AG09319 (cell line): Measurements from ENCODE around the gene FAM240B.

Source experiments
- DNase-seq: peaks from one replicate; pipeline ENCODE4 v3.0.0-alpha.2; 2010; ENCODE audit warnings: low read depth; ENCODE audit errors: extremely low read depth
- TF ChIP-seq, protein P1 (sequence below): IDR thresholded peaks from 2 replicates; pipeline ENCODE4 v1.5.1; 2011; ENCODE audit warnings: low read depth, mild to moderate bottlenecking, inconsistent platforms, low read length, moderate library complexity

Gene FAM240B

DNA sequence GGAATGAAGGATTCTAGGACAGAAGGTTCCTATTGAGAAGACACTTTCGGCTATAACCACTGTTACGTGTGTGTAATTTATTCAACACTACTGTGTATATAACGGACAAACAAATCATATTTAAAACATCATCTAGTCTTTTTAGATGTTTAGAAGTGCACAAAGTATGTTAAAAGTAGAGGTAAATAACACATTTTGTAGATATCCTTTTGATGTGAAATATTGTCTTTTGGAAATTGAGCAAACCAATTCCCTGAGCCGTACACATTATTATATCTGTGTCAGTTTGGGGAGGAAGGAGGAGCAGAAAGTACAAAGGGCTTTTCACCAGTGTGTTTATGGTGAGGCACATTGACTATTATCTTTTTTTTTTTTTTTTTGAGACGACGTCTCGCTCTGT lies 60.4 kb downstream of the FAM240B start:
- TF ChIP-seq, protein P1, sequence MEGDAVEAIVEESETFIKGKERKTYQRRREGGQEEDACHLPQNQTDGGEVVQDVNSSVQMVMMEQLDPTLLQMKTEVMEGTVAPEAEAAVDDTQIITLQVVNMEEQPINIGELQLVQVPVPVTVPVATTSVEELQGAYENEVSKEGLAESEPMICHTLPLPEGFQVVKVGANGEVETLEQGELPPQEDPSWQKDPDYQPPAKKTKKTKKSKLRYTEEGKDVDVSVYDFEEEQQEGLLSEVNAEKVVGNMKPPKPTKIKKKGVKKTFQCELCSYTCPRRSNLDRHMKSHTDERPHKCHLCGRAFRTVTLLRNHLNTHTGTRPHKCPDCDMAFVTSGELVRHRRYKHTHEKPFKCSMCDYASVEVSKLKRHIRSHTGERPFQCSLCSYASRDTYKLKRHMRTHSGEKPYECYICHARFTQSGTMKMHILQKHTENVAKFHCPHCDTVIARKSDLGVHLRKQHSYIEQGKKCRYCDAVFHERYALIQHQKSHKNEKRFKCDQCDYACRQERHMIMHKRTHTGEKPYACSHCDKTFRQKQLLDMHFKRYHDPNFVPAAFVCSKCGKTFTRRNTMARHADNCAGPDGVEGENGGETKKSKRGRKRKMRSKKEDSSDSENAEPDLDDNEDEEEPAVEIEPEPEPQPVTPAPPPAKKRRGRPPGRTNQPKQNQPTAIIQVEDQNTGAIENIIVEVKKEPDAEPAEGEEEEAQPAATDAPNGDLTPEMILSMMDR = no peak
- no peak for DNase-seq

DNA sequence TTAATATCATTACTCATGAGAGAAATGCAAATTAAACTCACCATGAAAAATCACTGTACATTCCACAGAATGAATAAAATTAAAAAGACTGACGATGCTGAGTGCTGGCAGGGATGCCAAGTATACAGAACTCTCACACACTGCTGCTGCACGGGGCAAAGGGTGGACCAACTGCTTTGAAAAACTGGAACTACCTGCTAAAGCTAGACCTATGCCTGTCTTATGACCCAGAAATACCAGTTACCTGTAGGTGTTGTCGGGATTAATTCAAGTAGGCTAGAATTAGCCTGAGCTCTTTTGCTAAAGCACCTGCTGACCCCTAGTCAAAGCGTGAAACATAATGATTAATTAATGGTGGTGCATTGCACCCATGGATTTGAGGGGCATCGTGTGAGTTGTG lies 63.0 kb downstream of the FAM240B start:
- TF ChIP-seq, protein P1 = no peak
- DNase-seq = no peak

DNA sequence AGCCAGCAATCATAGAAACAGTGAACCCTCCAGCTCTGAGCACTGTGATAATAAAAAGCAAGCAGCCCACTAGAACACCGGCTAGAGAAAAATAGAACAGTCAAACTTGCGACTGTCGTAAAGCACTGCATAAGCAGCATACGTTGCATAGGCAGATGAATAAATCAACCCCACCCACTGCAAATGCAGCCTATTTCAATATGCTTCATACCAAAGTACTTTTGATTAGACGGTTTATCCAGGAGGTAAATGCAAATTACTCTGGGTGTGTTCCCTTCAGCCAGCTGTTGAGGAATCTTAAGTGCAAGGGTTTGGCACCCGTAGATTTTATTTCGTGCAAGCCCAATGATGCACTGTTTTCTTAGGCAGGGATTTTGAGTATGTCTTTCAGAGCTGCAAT lies 67.4 kb downstream of the FAM240B start:
- DNase-seq = no peak
- TF ChIP-seq, protein P1 = no peak

DNA sequence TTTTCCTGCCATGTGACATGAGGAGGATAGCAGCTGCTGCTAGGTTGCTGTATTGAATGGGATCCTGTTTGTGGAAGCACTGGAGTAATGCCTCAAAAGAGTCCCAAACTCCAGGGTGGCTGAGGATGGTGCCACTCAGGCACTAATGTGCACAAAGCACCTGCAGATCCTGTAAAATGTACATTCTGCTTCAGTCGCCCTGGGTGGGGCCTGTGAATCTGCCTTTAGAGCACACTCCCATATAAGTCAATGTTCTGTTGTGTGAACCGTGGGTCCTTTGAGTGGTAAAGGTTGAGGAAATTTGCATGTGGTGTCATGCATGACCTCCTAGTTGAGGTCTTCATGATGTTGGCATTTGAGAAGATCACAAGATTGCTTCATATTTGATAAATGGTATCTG lies 67.9 kb downstream of the FAM240B start:
- TF ChIP-seq, protein P1 = no peak
- DNase-seq = no peak

DNA sequence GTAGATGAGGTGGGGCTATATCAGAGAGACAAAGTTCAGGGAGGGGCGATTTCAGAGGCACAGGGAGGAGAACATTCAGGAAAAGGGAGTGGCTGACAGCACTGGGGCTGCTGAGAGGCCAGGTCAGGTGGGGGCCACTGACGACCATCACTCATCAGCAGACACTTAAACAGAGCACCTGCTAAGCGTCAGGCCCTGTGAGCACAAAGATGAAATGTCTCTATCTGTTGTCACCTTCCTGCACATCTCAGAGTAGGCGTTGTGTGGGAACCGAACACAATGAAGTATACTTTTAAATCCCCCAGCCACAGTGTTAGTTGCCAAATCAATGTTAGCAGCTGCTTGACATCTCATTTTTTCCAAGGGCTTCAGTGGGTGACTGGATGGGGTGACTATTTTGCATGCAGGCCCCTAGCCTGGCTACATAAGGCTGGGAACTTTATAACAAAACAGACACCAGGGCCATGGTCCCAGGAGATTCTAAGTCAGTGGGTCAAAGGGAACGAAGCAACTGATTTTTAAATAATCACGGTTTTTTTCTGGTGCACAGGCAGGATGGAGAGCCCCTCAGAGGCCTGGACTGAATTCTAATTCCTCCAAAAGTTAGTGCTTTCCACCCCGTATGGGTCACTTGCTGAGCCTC lies 68.4 kb downstream of the FAM240B start:
- TF ChIP-seq, protein P1 = no peak
- DNase-seq = no peak

DNA sequence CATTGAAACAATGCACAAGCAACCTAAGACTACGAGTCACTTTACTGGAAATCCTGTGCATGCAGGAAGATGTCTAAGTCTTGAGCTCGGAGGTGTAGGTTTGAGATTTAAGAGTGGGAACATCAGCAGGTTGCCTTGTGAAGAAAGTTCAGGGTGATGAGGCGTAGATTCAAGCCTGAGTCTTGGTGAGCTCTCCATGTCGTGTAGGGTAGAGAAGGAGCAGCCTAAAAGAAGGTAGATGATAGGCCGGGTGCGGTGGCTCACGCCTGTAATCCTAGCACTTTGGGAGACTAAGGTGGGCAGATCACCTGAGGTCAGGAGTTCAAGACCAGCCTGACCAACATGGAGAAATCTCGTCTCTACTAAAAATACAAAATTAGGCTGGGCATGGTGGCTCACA lies 69.4 kb downstream of the FAM240B start:
- TF ChIP-seq, protein P1 = no peak
- DNase-seq = no peak

DNA sequence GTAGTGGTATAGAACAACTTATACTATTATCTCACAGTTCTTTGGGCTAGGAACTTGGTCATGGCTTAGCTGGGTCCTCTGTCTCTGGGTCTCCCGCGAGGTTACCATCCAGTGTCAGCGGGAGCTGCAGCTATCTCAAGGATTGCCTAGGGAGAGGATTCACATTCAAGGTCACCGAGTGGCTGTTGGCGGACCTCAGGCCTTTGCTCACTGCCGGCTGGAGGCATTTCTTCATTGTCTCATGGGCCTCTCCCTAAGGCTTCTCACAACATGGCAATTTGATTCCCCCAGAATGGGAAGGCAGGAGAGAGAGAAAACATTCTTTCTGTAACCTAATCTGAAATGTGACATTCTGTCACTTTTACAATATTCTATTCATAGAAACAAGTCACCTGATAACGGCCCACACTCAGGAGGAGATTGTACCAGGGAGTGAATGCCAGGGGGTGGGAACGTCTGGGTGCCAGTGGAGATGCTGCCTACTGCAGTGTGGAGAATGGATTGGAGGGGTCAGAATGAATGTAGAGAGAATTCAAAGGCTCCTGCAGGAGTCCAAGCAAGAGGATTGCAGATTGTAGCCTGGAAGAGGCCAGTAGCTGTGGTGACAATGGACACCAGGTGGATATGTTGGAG lies 70.1 kb downstream of the FAM240B start:
- TF ChIP-seq, protein P1 = no peak
- DNase-seq = no peak
